Neuronal stem cell (in vitro differentiated cells): ENCODE measurements around the gene FBXO46.

ENCODE experiments used
- DNase-seq: peaks from one replicate; pipeline ENCODE4 v3.0.0-alpha.2; 2013; ENCODE audit warnings: low spot score
- H2AFZ ChIP-seq: one replicate; pipeline ENCODE4 v1.6.1; 2013; ENCODE audit warnings: mild to moderate bottlenecking, low read length, inconsistent platforms
- H2AK5ac ChIP-seq: 2 replicates; pipeline ENCODE4 v1.6.1; 2013; ENCODE audit warnings: low read depth, mild to moderate bottlenecking, inconsistent platforms, low read length, moderate library complexity, mixed read lengths
- H2BK120ac ChIP-seq: 2 replicates; pipeline ENCODE4 v1.6.1; 2013; ENCODE audit warnings: low read depth, mild to moderate bottlenecking, inconsistent platforms, low read length, moderate library complexity, mixed read lengths
- H2BK12ac ChIP-seq: one replicate; pipeline ENCODE4 v1.6.1; 2013; ENCODE audit warnings: low read length, inconsistent platforms
- H2BK15ac ChIP-seq: 2 replicates; pipeline ENCODE4 v1.6.1; 2013; ENCODE audit warnings: mild to moderate bottlenecking, low read length, inconsistent platforms, mixed read lengths
- H2BK5ac ChIP-seq: one replicate; pipeline ENCODE4 v1.6.1; 2013; ENCODE audit warnings: inconsistent platforms, mild to moderate bottlenecking, low read length, moderate library complexity
- H3K14ac ChIP-seq: one replicate; pipeline ENCODE4 v1.6.1; 2013; ENCODE audit warnings: low read length, inconsistent platforms
- H3K18ac ChIP-seq: 2 replicates; pipeline ENCODE4 v1.6.1; 2013; ENCODE audit warnings: low read length, inconsistent platforms
- H3K23ac ChIP-seq: 2 replicates; pipeline ENCODE4 v1.6.1; 2013; ENCODE audit warnings: low read depth, mild to moderate bottlenecking, mixed read lengths, low read length, inconsistent platforms; ENCODE audit not compliant: poor library complexity
- H3K27ac ChIP-seq: replicated peaks from 3 replicates; pipeline ENCODE4 v1.5.1; 2013; ENCODE audit warnings: low read length, inconsistent platforms
- H3K27me3 ChIP-seq, 3 experiments: 2 replicates each; pipeline ENCODE4 v1.6.1; 2013; ENCODE audit warnings: low read length in 3 of 3, mild to moderate bottlenecking in 2 of 3, inconsistent platforms in 1 of 3, low read depth in 1 of 3, mixed read lengths in 1 of 3, moderate library complexity in 1 of 3; ENCODE audit not compliant: control insufficient read depth in 3 of 3, insufficient read depth in 3 of 3
- H3K36me3 ChIP-seq, 2 donors: replicated peaks in 1 of 2; 2 replicates each; pipeline ENCODE4 v1.6.1; 2013; ENCODE audit warnings: low read length in 2 of 2; ENCODE audit not compliant: control insufficient read depth in 2 of 2, insufficient read depth in 2 of 2
- H3K4ac ChIP-seq: 2 replicates; pipeline ENCODE4 v1.6.1; 2013; ENCODE audit warnings: inconsistent platforms, mild to moderate bottlenecking, low read length, moderate library complexity
- H3K4me1 ChIP-seq, 2 donors: 1 replicate in 1 of 2; 2 replicates in 1 of 2; pipeline ENCODE4 v1.6.1; 2013; ENCODE audit warnings: low read length in 2 of 2, low read depth in 1 of 2; ENCODE audit not compliant: control insufficient read depth in 2 of 2, insufficient read depth in 1 of 2
- H3K4me2 ChIP-seq: one replicate; pipeline ENCODE4 v1.6.1; 2013; ENCODE audit warnings: mild to moderate bottlenecking, low read length, inconsistent platforms; ENCODE audit not compliant: insufficient read depth, poor library complexity, severe bottlenecking
- H3K4me3 ChIP-seq, 2 donors: 2 replicates each; pipeline ENCODE4 v1.5.1; 2013; ENCODE audit warnings: low read length in 2 of 2, mild to moderate bottlenecking in 2 of 2, inconsistent platforms in 1 of 2, moderate library complexity in 1 of 2
- H3K79me1 ChIP-seq: one replicate; pipeline ENCODE4 v1.6.1; 2013; ENCODE audit warnings: low read depth, mild to moderate bottlenecking, inconsistent platforms, low read length, moderate library complexity
- H3K9ac ChIP-seq: one replicate; pipeline ENCODE4 v1.6.1; 2013; ENCODE audit warnings: mild to moderate bottlenecking, low read depth, low read length, inconsistent platforms; ENCODE audit not compliant: poor library complexity
- H3K9me3 ChIP-seq, 2 donors: replicated peaks in 1 of 2; 2 replicates each; pipeline versions ENCODE3 to v1.6.1; 2013; ENCODE audit warnings: low read length in 2 of 2, mild to moderate bottlenecking in 2 of 2, inconsistent platforms in 1 of 2, low read depth in 1 of 2, mixed read lengths in 1 of 2, moderate library complexity in 1 of 2; ENCODE audit not compliant: control insufficient read depth in 2 of 2, insufficient read depth in 1 of 2
- H4K8ac ChIP-seq: one replicate; pipeline ENCODE4 v1.6.1; 2013; ENCODE audit warnings: low read depth, mild to moderate bottlenecking, inconsistent platforms, low read length, moderate library complexity
- H4K91ac ChIP-seq: one replicate; pipeline ENCODE4 v1.6.1; 2013; ENCODE audit warnings: low read length, low read depth, mild to moderate bottlenecking, inconsistent platforms; ENCODE audit not compliant: poor library complexity
- WGBS, 2 donors: extraction: QIAGEN DNeasy Blood & Tissue Kit; methylation state at CpG; one replicate each; pipeline ENCODE4 v1.1.7; 2013; ENCODE audit warnings: missing lambda C conversion rate in 2 of 2, mixed read lengths in 1 of 2; ENCODE audit not compliant: insufficient read length in 2 of 2, insufficient replicate concordance in 1 of 2; ENCODE audit errors: extremely low coverage in 2 of 2; 5-methylcytosine and 5-hydroxymethylcytosine counted together

Gene FBXO46

GRCh38 chr19:45682117-45682516 lies 48.6 kb downstream of the FBXO46 start:
- H3K14ac ChIP-seq: no peak overlapping the region
- DNase-seq: no peak
- peaks cover 24 to 35% of the 10 kb centered on the region in 2 donors for H3K36me3 ChIP-seq
- H3K9me3 ChIP-seq: peaks cover 0 to 3% of the 10 kb centered on the region in 2 donors
- H2BK15ac ChIP-seq: no peak overlapping the region
- H4K8ac ChIP-seq: no peak overlapping the region
- H2BK12ac ChIP-seq: no peak overlapping the region
- H3K4ac ChIP-seq: no peak overlapping the region
- no peak overlapping the region for H3K4me2 ChIP-seq
- H3K23ac ChIP-seq: peak overlapping the region; percentile 65
- no peak overlapping the region for H3K27ac ChIP-seq
- peaks cover 5 to 24% (median 18%) of the 10 kb centered on the region in 3 experiments for H3K27me3 ChIP-seq
- no peak overlapping the region for H2BK120ac ChIP-seq
- H2BK5ac ChIP-seq: no peak overlapping the region
- H2AK5ac ChIP-seq: peak overlapping the region; percentile 26
- H3K4me1 ChIP-seq: peaks cover 0 to 7% of the 10 kb centered on the region in 2 donors
- H3K4me3 ChIP-seq: peak overlapping the region in 1 of 2 donors; percentile 70
- H2AFZ ChIP-seq: peak overlapping the region; percentile 92
- H3K9ac ChIP-seq: no peak overlapping the region
- no peak overlapping the region for H4K91ac ChIP-seq
- no CpG with 5 or more reads among the region's 8 CpGs for WGBS, 2 donors
- H3K18ac ChIP-seq: no peak overlapping the region
- no peaks in the 10 kb centered on the region for H3K79me1 ChIP-seq

GRCh38 chr19:45681391-45682015 lies 49.2 kb downstream of the FBXO46 start:
- Histone ChIP-seq H4K8ac (no peak overlapping the region), H3K79me1 (no peaks in the 10 kb centered on the region), H3K9me3 (peaks cover 0 to 3% of the 10 kb centered on the region in 2 donors), H4K91ac (no peak overlapping the region), H2AFZ (peak overlapping the region; percentile 92), H3K4me2 (peak overlapping the region; percentile 75), H3K27ac (no peak overlapping the region), H3K4me3 (peak overlapping the region; percentile 21 to 70), H2BK15ac (peak overlapping the region; percentile 49), H2BK120ac (no peak overlapping the region), H2BK12ac (no peak overlapping the region), H3K36me3 (peaks cover 20 to 31% of the 10 kb centered on the region in 2 donors), H3K9ac (no peak overlapping the region), H3K4me1 (peaks cover 3 to 9% of the 10 kb centered on the region in 2 donors), H2AK5ac (peak overlapping the region; percentile 61), H3K23ac (peak overlapping the region; percentile 65), H3K27me3 (peaks cover 7 to 30% (median 23%) of the 10 kb centered on the region in 3 experiments), H3K4ac (no peak overlapping the region), H2BK5ac (no peak overlapping the region), H3K14ac (peak overlapping the region; percentile 89), H3K18ac (peak overlapping the region; percentile 94)
- DNase-seq: peak; percentile 77
- no CpG with 5 or more reads among the region's 51 CpGs for WGBS, 2 donors

GRCh38 chr19:45677351-45678230 lies 53.1 kb downstream of the FBXO46 start:
- H3K36me3 ChIP-seq: no peaks in the 10 kb centered on the region
- H2BK12ac ChIP-seq: peak overlapping the region; percentile 84
- peak overlapping the region; percentile 97 for H3K14ac ChIP-seq
- H3K18ac ChIP-seq: peak overlapping the region; percentile 89
- no CpG with 5 or more reads among the region's 49 CpGs for WGBS, 2 donors
- H4K91ac ChIP-seq: no peak overlapping the region
- H2AK5ac ChIP-seq: peak overlapping the region; percentile 97
- peaks cover 7 to 41% (median 23%) of the 10 kb centered on the region in 3 experiments for H3K27me3 ChIP-seq
- H3K9ac ChIP-seq: peak overlapping the region; percentile 21
- H3K4me1 ChIP-seq: peaks cover 3 to 9% of the 10 kb centered on the region in 2 donors
- peak overlapping the region; percentile 12 for H2AFZ ChIP-seq
- no peaks in the 10 kb centered on the region for H3K79me1 ChIP-seq
- H2BK5ac ChIP-seq: no peak overlapping the region
- H3K9me3 ChIP-seq: peaks cover 0 to 3% of the 10 kb centered on the region in 2 donors
- DNase-seq: peak; percentile 88
- peak overlapping the region; percentile 89 for H3K23ac ChIP-seq
- H3K4me2 ChIP-seq: peak overlapping the region; percentile 71
- H3K27ac ChIP-seq: no peak overlapping the region
- H2BK120ac ChIP-seq: no peak overlapping the region
- H3K4me3 ChIP-seq: peak overlapping the region; percentile 13 to 59
- peak overlapping the region; percentile 65 for H4K8ac ChIP-seq
- H3K4ac ChIP-seq: no peak overlapping the region
- peak overlapping the region; percentile 97 for H2BK15ac ChIP-seq

GRCh38 chr19:45676851-45677263 lies 53.8 kb downstream of the FBXO46 start:
- DNase-seq: no peak
- H3K23ac ChIP-seq: peak overlapping the region; percentile 52
- no peak overlapping the region for H2BK120ac ChIP-seq
- H3K27ac ChIP-seq: no peak overlapping the region
- peak overlapping the region; percentile 52 for H2AK5ac ChIP-seq
- peak overlapping the region; percentile 92 for H3K18ac ChIP-seq
- H3K27me3 ChIP-seq: peaks cover 7 to 41% (median 23%) of the 10 kb centered on the region in 3 experiments
- peak overlapping the region in 1 of 2 donors; percentile 71 for H3K4me3 ChIP-seq
- H2BK5ac ChIP-seq: no peak overlapping the region
- peak overlapping the region; percentile 24 for H4K91ac ChIP-seq
- no peak overlapping the region for H2BK12ac ChIP-seq
- no peak overlapping the region for H4K8ac ChIP-seq
- H2AFZ ChIP-seq: peak overlapping the region; percentile 71
- WGBS, 2 donors: no CpG with 5 or more reads among the region's 28 CpGs
- H3K4ac ChIP-seq: no peak overlapping the region
- peak overlapping the region; percentile 71 for H3K4me2 ChIP-seq
- peaks cover 0 to 3% of the 10 kb centered on the region in 2 donors for H3K9me3 ChIP-seq
- H3K9ac ChIP-seq: peak overlapping the region; percentile 72
- H3K14ac ChIP-seq: peak overlapping the region; percentile 71
- peaks cover 3 to 9% of the 10 kb centered on the region in 2 donors for H3K4me1 ChIP-seq
- H2BK15ac ChIP-seq: peak overlapping the region; percentile 38
- no peaks in the 10 kb centered on the region for H3K79me1 ChIP-seq
- no peaks in the 10 kb centered on the region for H3K36me3 ChIP-seq
